ENCODE data around the gene RNF152. TPM values are rescaled to one million over a fixed set of nuclear protein-coding genes. Genes with fewer than 3 reads are reported as not detected.

Gene RNF152
- total RNA-seq, 4 donors from 2014 or later = 4.2 to 20.5 (median 14.0) TPM

GRCh38 chr18:61869636-61870035, 23.2 kb downstream of the RNF152 start:
- no peak for DNase-seq (ENCODE audit: low spot score)
- ATAC-seq (ENCODE audit: low FRiP score) = no peak
- TF ChIP-seq, protein P1, sequence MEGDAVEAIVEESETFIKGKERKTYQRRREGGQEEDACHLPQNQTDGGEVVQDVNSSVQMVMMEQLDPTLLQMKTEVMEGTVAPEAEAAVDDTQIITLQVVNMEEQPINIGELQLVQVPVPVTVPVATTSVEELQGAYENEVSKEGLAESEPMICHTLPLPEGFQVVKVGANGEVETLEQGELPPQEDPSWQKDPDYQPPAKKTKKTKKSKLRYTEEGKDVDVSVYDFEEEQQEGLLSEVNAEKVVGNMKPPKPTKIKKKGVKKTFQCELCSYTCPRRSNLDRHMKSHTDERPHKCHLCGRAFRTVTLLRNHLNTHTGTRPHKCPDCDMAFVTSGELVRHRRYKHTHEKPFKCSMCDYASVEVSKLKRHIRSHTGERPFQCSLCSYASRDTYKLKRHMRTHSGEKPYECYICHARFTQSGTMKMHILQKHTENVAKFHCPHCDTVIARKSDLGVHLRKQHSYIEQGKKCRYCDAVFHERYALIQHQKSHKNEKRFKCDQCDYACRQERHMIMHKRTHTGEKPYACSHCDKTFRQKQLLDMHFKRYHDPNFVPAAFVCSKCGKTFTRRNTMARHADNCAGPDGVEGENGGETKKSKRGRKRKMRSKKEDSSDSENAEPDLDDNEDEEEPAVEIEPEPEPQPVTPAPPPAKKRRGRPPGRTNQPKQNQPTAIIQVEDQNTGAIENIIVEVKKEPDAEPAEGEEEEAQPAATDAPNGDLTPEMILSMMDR (IDR thresholded peaks at IDR 0.05) = no peak

DNA sequence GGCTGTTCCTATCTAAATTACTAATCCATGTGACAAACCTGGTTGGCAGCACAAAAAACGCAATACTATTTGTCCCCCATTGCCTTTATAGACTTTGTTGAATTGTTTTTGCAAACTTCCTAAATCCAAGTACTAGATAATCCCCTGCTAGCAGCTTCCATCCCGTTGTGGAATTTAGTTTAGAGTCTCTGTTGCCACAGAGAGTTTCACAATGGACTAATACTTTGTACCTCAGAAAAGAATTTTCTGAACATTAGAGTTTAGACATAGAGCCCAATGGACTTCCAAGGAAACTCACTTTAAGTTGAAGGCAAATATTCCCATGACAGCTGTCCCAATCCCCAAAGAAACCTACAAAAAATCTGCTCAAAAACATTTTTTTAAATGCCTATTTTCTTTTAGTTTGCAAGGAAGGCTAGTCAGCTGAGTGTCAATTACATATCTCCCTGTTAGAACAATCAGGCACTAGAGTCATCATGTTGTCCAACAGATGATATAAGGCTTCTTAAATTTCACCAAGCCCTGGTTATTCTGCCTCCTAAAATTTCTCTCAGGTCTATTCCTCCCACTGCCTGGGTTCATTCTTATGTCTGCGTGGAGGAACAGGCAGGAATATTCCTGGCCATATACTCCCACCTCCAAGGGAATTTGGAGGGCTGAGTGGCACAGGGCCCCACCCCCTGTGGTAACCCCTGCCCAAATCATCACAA, 27.2 kb downstream of the RNF152 start:
- ATAC-seq (ENCODE audit: low FRiP score) (no peak), DNase-seq (ENCODE audit: low spot score) (no peak)
- TF ChIP-seq, protein P1 (IDR thresholded peaks at IDR 0.05) = no peak

- TF ChIP-seq, protein P1 (IDR thresholded peaks at IDR 0.05) = no peak
- ATAC-seq (ENCODE audit: low FRiP score) (no peak), DNase-seq (ENCODE audit: low spot score) (no peak)
These were observed 31.4 kb downstream of the RNF152 start for GRCh38 chr18:61861372-61861771.

- DNase-seq (ENCODE audit: low spot score) = no peak
- no peak for ATAC-seq (ENCODE audit: low FRiP score)
- TF ChIP-seq, protein P1 (IDR thresholded peaks at IDR 0.05) = no peak
These were observed 32.5 kb downstream of the RNF152 start for GRCh38 chr18:61860302-61860701.

GRCh38 chr18:61859113-61859512, 33.7 kb downstream of the RNF152 start:
- no peak for ATAC-seq (ENCODE audit: low FRiP score)
- TF ChIP-seq, protein P1 (IDR thresholded peaks at IDR 0.05) = no peak
- no peak for DNase-seq (ENCODE audit: low spot score)

DNA sequence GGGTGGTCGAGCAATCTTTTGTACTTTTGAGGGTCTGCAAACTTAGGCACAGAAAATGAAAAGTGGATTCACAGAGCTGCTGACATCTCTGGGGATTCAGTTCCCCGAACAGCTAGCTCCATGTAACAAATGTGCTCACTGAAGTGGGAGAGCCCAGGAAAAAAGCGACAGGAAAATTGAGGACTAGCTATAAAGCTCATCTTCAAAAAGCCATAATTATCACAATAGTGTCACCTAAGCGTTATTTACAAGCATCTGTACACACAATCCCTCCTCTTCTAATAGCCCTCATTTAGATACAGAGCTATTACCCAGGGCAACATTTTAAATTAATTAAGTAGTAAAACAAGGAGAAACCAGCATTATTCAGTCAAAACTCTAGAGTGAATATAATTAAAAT, 36.1 kb downstream of the RNF152 start:
- TF ChIP-seq, protein P1 (IDR thresholded peaks at IDR 0.05) = no peak
- DNase-seq (ENCODE audit: low spot score) (no peak), ATAC-seq (ENCODE audit: low FRiP score) (no peak)

Data from omental fat pad (tissue), 4 donors.